ENCODE results near the gene SLC7A7. TPM values are rescaled to one million over a fixed set of nuclear protein-coding genes. Genes with fewer than 3 reads are reported as not detected.
A peak's percentile ranks its signal among the peaks of the same experiment; 100 is the strongest.

The SLC7A7 gene
- total and polyA plus RNA-seq, 2 of the 13 experiments (the other 11 are each of a cell fraction or from before 2014, with no cell fraction given): 0.13 to 0.63 TPM

- no peak for TF ChIP-seq ATF6 (CRISPR knock-in tag; conservative IDR thresholded peaks at IDR 0.05)
- TF ChIP-seq SP2 (CRISPR knock-in tag; IDR thresholded peaks at IDR 0.05): no peak
- peak; percentile 95; the same call in 1 of the 2 replicates for TF ChIP-seq MYNN (CRISPR knock-in tag; IDR thresholded peaks at IDR 0.05; ENCODE audit: low read depth)
- no peak for TF ChIP-seq DPF2 (CRISPR knock-in tag; IDR thresholded peaks at IDR 0.05; ENCODE audit: borderline replicate concordance, low read depth)
- no peak for TF ChIP-seq GTF3A (CRISPR knock-in tag; conservative IDR thresholded peaks at IDR 0.05)
- 0 out of 2 replicates have a peak, but pooled peaks have one; percentile 44 for TF ChIP-seq BRD4 (CRISPR knock-in tag; IDR thresholded peaks at IDR 0.05)
- no peak for TF ChIP-seq GABPA (IDR thresholded peaks at IDR 0.05; ENCODE audit: low read depth, low read length)
- 0 out of 2 replicates have a peak, but pooled peaks have one; percentile 11 for TF ChIP-seq GABPA (CRISPR knock-in tag; IDR thresholded peaks at IDR 0.05; ENCODE audit: low read depth)
- no peak; the same call in 1 of the 2 replicates for TF ChIP-seq ELK4 (CRISPR knock-in tag; IDR thresholded peaks at IDR 0.05; ENCODE audit: borderline replicate concordance)
- TF ChIP-seq TOE1 (CRISPR knock-in tag; IDR thresholded peaks at IDR 0.05): no peak
- peak; percentile 88; the same call in 1 of the 2 replicates for TF ChIP-seq EEA1 (CRISPR knock-in tag; IDR thresholded peaks at IDR 0.05; ENCODE audit: borderline replicate concordance)
- peak; percentile 84; the same call in 1 of the 2 replicates for TF ChIP-seq MEIS1 (CRISPR knock-in tag; IDR thresholded peaks at IDR 0.05; ENCODE audit: borderline replicate concordance)
- TF ChIP-seq BCL6 (CRISPR knock-in tag; IDR thresholded peaks at IDR 0.05): peak; percentile 53; the same call in 1 of the 2 replicates
- peak; percentile 90 for TF ChIP-seq ZNF350 (CRISPR knock-in tag; IDR thresholded peaks at IDR 0.05; ENCODE audit: borderline replicate concordance, low read depth)
- no peak for TF ChIP-seq SOX6 (IDR thresholded peaks at IDR 0.05)
- TF ChIP-seq SOX6 (CRISPR knock-in tag; IDR thresholded peaks at IDR 0.05): peak; percentile 50
- no peak for TF ChIP-seq RAD51 (IDR thresholded peaks at IDR 0.05; ENCODE audit: borderline replicate concordance)
- no peak for TF ChIP-seq CHD4 (IDR thresholded peaks at IDR 0.05; ENCODE audit: borderline replicate concordance, low read length)
- TF ChIP-seq ZBTB34 (CRISPR knock-in tag; IDR thresholded peaks at IDR 0.05): no peak
- peak; percentile 39; the same call in 1 of the 2 replicates for TF ChIP-seq ZNF652 (CRISPR knock-in tag; IDR thresholded peaks at IDR 0.05; ENCODE audit: borderline replicate concordance, low read depth)
- TF ChIP-seq TERF1 (CRISPR knock-in tag; IDR thresholded peaks at IDR 0.05): no peak
- peak; percentile 92 for TF ChIP-seq MXD4 (CRISPR knock-in tag; IDR thresholded peaks at IDR 0.05)
- no peak for TF ChIP-seq BHLHE40 (IDR thresholded peaks at IDR 0.05; ENCODE audit: low read length)
- peak; percentile 57; the same call in 1 of the 2 replicates for TF ChIP-seq ZZZ3 (CRISPR knock-in tag; IDR thresholded peaks at IDR 0.05; ENCODE audit: borderline replicate concordance)
Measured at GRCh38 chr14:22821193-22822015, 6.2 kb upstream of the SLC7A7 start (continued).

All from HepG2 (cell line).